GM23248 (cell line): ENCODE results near the gene PDZK1.
"Not testable (repeated sequence)": the region's sequence is repeated elsewhere in the genome, so short reads cannot be mapped to it uniquely, and the experiment has no call there.

Experiments used
- EZH2 ChIP-seq: fragments of 200-600 bp; sonication (generic); IDR thresholded peaks from 2 replicates; pipeline ENCODE4 v1.6.1; 2018; ENCODE audit warnings: antibody characterized with exemption, mild to moderate bottlenecking; ENCODE audit not compliant: insufficient read depth, poor library complexity, severe bottlenecking
- EZH2phosphoT487 ChIP-seq: fragments of 200-600 bp; sonication (generic); IDR thresholded peaks from 2 replicates; pipeline ENCODE4 v1.6.1; 2018; ENCODE audit warnings: antibody characterized with exemption, moderate library complexity, mild to moderate bottlenecking, low read depth; ENCODE audit not compliant: insufficient read depth

GRCh38 chr1:145684858-145685257 lies 22.3 kb downstream of the PDZK1 start:
- not testable (repeated sequence) for TF ChIP-seq EZH2phosphoT487, EZH2
